HUES48 (cell line): Measurements from ENCODE around the gene CYGB.
"Not testable (repeated sequence)": the region's sequence is repeated elsewhere in the genome, so short reads cannot be mapped to it uniquely, and the experiment has no call there.

ENCODE experiments used
- H3K27ac ChIP-seq: one replicate; pipeline ENCODE4 v1.7.0; 2013; ENCODE audit warnings: low read depth, low read length, inconsistent platforms
- H3K27me3 ChIP-seq: 2 replicates; pipeline ENCODE4 v1.6.1; 2013; ENCODE audit warnings: mild to moderate bottlenecking, low read length; ENCODE audit not compliant: control insufficient read depth, insufficient read depth
- H3K36me3 ChIP-seq: 2 replicates; pipeline ENCODE4 v1.6.1; 2013; ENCODE audit warnings: low read length; ENCODE audit not compliant: control insufficient read depth, insufficient read depth
- H3K4me1 ChIP-seq: 2 replicates; pipeline ENCODE4 v1.6.1; 2013; ENCODE audit warnings: mild to moderate bottlenecking, low read length; ENCODE audit not compliant: control insufficient read depth, insufficient read depth
- H3K4me3 ChIP-seq: 2 replicates; pipeline ENCODE4 v1.5.1; 2013; ENCODE audit warnings: mild to moderate bottlenecking, low read depth, low read length
- H3K9ac ChIP-seq: 2 replicates; pipeline ENCODE4 v1.6.1; 2013; ENCODE audit warnings: mild to moderate bottlenecking, low read depth, low read length, moderate library complexity
- H3K9me3 ChIP-seq: 2 replicates; pipeline ENCODE4 v1.6.1; 2013; ENCODE audit warnings: low read length; ENCODE audit not compliant: control insufficient read depth, insufficient read depth

The CYGB gene

GRCh38 chr17:76513306-76513692, 24.2 kb downstream of the CYGB start:
- no peaks in the 10 kb centered on the region for H3K36me3 ChIP-seq
- H3K4me1 ChIP-seq = no peaks in the 10 kb centered on the region
- H3K9ac ChIP-seq = no peak overlapping the region

GRCh38 chr17:76512366-76513305, 24.9 kb downstream of the CYGB start:
- Histone ChIP-seq H3K9ac (no peak overlapping the region), H3K27me3 (no peaks in the 10 kb centered on the region; the same call in 1 of the 2 replicates), H3K4me1 (no peaks in the 10 kb centered on the region), H3K27ac (no peak overlapping the region), H3K9me3 (no peaks in the 10 kb centered on the region), H3K4me3 (no peak overlapping the region), H3K36me3 (no peaks in the 10 kb centered on the region)

More at GRCh38 chr17:76513306-76513692, 24.2 kb downstream of the CYGB start:
- H3K27ac ChIP-seq = no peak overlapping the region
- H3K27me3 ChIP-seq = no peaks in the 10 kb centered on the region
- no peak overlapping the region for H3K4me3 ChIP-seq
- H3K9me3 ChIP-seq = no peaks in the 10 kb centered on the region

- no peak overlapping the region for H3K9ac ChIP-seq
- H3K4me3 ChIP-seq = no peak overlapping the region
- H3K4me1 ChIP-seq = no peaks in the 10 kb centered on the region
- no peaks in the 10 kb centered on the region for H3K9me3 ChIP-seq
- no peaks in the 10 kb centered on the region; the same call in 1 of the 2 replicates for H3K27me3 ChIP-seq
- no peaks in the 10 kb centered on the region for H3K36me3 ChIP-seq
- no peak overlapping the region for H3K27ac ChIP-seq
Measured at GRCh38 chr17:76511668-76512365, 25.7 kb downstream of the CYGB start.

GRCh38 chr17:76510831-76511244, 26.7 kb downstream of the CYGB start:
- H3K4me1 ChIP-seq = 0 out of 2 replicates have a peak, but pooled peaks cover 3% of the 10 kb centered on the region
- H3K9me3 ChIP-seq = no peaks in the 10 kb centered on the region
- no peaks in the 10 kb centered on the region for H3K36me3 ChIP-seq
- no peak overlapping the region for H3K9ac ChIP-seq
- H3K27ac ChIP-seq = no peak overlapping the region
- H3K4me3 ChIP-seq = no peak overlapping the region
- no peaks in the 10 kb centered on the region; the same call in none of the 2 replicates for H3K27me3 ChIP-seq

- not testable (repeated sequence) for H3K4me1 ChIP-seq, H3K9me3 ChIP-seq, H3K27me3 ChIP-seq, H3K4me3 ChIP-seq, H3K27ac ChIP-seq, H3K36me3 ChIP-seq, H3K9ac ChIP-seq
Measured at GRCh38 chr17:76508472-76509063, 28.9 kb downstream of the CYGB start.

- no peaks in the 10 kb centered on the region for H3K36me3 ChIP-seq
- H3K27me3 ChIP-seq = no peaks in the 10 kb centered on the region; the same call in none of the 2 replicates
- no peak overlapping the region for H3K27ac ChIP-seq
- H3K4me1 ChIP-seq = peaks cover 9% of the 10 kb centered on the region
- H3K4me3 ChIP-seq = peak overlapping the region; percentile 44; the same call in 1 of the 2 replicates
- H3K9ac ChIP-seq = no peak overlapping the region
- no peaks in the 10 kb centered on the region for H3K9me3 ChIP-seq
Measured at GRCh38 chr17:76506408-76507345, 30.8 kb downstream of the CYGB start.

GRCh38 chr17:76504117-76504516, 33.4 kb downstream of the CYGB start:
- Histone ChIP-seq H3K4me3 (no peak overlapping the region), H3K4me1 (peaks cover 23% of the 10 kb centered on the region), H3K9ac (no peak overlapping the region), H3K27ac (no peak overlapping the region), H3K27me3 (no peaks in the 10 kb centered on the region; the same call in none of the 2 replicates), H3K9me3 (no peaks in the 10 kb centered on the region), H3K36me3 (no peaks in the 10 kb centered on the region)

GRCh38 chr17:76502341-76503211, 34.9 kb downstream of the CYGB start:
- no peaks in the 10 kb centered on the region for H3K36me3 ChIP-seq
- no peaks in the 10 kb centered on the region for H3K9me3 ChIP-seq
- no peaks in the 10 kb centered on the region; the same call in none of the 2 replicates for H3K27me3 ChIP-seq
- no peak overlapping the region for H3K4me3 ChIP-seq
- peaks cover 33% of the 10 kb centered on the region for H3K4me1 ChIP-seq
- no peak overlapping the region for H3K9ac ChIP-seq
- H3K27ac ChIP-seq = no peak overlapping the region

GRCh38 chr17:76501827-76502307, 35.6 kb downstream of the CYGB start:
- Histone ChIP-seq H3K9me3 (no peaks in the 10 kb centered on the region), H3K4me1 (peaks cover 33% of the 10 kb centered on the region), H3K36me3 (no peaks in the 10 kb centered on the region), H3K27ac (no peak overlapping the region), H3K4me3 (peak overlapping the region; percentile 50), H3K9ac (no peak overlapping the region), H3K27me3 (no peaks in the 10 kb centered on the region; the same call in 1 of the 2 replicates)
